ENCODE results near the gene ACO2. TPM values are rescaled to one million over a fixed set of nuclear protein-coding genes. Genes with fewer than 3 reads are reported as not detected.
"Not testable (repeated sequence)": the region's sequence is repeated elsewhere in the genome, so short reads cannot be mapped to it uniquely, and the experiment has no call there.

The ACO2 gene
- 64.4 TPM for total RNA-seq

DNA sequence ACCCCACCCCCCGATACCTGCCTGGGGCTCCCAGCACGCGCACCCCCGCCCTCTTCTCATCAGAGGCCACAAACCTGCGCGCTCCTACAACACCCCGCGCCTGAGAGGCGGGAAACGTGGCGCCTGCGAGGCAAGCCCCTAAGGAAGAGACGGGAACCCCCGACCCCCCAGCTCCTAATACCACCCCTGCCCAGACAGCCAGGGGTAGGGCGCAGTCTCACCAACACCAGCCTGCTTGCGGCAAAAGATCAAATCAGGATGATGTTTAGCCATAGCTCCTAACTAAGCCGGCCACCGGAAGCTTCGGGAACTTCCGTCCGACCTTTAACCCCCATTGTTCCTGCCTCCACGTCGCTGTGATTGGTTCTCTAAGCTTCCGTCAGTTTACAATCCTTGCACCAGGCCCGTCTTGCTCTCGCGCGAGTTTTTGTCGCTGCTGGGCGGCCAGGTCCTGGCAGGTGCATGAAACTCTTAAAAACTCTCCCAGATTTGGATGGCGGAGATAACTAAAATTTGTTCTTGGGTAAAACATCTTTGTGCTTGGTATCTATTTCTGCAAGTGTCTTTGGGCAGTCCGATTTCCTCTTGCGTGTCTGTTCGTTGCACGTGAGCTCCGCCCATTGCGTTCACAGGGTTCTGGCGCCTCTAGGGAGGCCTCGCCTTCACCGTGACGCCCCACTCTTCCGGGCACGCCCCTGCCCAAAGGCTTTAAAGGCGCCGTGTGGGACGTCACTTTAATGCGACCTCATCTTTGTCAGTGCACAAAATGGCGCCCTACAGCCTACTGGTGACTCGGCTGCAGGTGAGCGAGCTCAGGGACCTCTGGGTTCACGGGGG, at the start of gene ACO2, which contains the start of gene PHF5A:
ACO2 (plus strand) TSS at position 737 of the 837 bp plus-strand sequence; CDS start at position 767, 30 bp downstream.
PHF5A (minus strand) TSS at position 312 of the 837 bp plus-strand sequence; CDS start at position 273, 39 bp downstream.
- peak; percentile 96 for DNase-seq

DNA sequence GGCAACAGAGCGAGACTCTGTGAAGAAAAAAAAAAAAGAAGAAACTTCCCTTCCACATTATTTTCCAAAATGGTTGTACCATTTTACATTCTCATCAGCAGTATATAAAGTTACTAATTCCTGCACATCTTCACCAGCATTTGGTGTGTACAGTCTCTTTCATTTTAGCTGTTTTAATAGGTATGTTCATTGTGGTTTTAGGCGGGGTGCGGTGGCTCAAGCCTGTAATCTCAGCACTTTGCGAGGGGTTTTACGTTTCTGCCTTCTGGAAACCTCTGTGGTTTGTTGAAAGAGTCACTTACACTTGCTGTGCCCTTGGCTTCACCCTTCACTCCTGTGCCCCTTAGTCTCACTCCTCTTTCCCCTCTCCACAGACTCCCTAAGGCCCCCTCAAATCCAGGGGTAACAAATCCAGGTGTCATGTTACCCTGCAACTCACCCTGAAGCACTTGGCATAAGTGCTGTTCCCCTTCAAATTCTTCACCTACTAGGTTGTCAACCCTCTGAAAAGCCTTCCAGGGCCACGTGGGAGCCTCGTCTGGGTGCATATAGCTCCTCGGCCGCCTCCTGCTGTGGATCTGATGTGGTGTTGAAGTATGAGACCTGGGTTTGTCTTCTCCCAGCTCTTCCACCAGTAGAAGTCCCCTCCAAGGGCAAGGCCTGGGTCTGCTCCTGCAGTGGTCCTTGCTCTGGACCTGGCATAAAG, 43.1 kb upstream of the ACO2 start:
- DNase-seq: no peak

DNA sequence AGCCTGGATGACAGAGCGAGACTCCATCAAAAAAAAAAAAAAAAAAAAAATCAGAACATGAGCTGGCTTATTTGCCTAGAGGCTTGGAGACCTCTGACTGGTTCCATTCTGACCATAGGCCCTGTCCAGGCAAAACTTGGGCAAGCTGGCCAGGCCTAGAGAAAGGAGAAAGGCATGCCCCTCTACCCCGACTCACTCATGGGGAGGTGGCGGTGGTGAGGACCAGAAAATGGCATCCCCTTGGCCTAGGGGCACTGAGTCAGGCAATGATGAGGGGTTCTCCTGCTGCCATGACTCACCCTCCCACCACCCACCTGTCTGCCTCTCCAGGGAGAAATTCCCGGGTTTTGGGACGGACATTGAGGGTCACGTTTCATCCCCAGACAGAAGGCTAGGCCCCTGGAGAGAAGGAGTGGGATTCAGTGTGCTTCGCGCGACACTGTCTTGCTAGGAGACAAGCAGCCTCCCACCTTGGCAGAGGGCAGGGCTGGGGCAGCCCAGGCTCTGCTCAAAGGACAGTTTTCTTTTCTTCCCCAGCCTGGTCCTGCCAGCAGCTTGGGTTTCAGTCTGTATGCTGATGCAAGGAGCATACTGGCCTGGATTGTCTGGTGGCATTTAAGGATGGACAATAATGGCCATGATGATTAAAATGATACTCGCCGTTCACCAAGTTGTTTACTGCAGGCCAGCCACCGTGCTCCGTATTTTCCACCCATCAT, 39.5 kb upstream of the ACO2 start:
- DNase-seq: no peak

DNA sequence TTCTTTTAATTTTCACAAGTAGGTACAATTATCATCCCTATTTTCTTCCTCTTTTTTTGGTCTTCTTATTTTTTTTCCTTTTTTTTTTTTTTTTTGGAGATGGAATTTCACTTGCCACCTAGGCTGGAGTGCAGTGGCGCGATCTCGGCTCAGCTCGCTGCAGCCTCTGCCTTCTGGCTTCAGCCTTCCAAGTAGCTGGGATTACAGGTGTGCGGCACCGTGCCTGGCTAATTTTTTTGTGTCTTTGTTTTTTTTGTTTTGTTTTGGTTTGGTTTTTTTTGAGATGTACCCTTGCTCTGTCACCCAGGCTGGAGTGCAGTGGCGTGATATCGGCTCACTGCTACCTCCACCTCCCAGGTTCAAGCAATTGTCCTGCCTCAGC, 39.0 kb upstream of the ACO2 start:
- no peak for DNase-seq

DNA sequence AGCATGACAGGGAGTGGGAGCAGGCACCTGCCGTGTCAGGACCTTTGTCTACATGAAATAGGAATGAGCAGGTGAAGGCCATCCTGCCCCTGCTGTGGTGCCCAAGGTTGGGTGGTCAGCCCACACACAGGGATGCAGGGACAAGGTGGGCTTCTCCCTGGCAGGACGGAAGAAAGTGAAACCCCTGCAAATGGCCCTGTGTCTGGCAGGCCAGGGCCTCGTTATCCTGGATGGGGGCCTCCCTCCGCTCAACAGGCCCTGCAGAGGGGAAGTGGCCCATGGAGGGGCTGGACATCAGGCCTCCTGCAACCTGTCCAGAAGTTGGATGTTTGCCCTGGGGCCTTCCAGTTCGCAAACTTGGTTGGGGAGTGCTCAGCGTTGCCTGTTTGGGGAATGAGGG, 37.3 kb upstream of the ACO2 start:
- no peak for DNase-seq

DNA sequence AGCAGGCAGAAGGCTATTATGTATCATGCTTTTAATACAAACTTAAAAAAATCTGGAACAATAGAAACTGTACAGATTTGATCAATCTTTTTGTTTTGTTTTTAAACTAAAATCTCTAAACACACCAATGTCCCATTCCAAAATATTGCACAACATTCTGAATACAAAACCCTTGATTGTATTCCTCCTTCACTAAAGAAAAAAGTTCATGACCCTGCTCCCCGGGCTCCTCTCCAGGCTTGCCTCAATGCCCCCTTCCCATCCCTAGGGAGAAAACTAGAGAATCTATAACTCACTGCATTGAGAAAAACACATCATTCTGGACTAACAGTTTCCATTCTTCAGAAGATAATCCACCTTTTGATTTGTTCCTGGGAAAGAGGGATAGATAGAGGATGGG, 35.4 kb upstream of the ACO2 start:
- DNase-seq: not testable (repeated sequence)

DNA sequence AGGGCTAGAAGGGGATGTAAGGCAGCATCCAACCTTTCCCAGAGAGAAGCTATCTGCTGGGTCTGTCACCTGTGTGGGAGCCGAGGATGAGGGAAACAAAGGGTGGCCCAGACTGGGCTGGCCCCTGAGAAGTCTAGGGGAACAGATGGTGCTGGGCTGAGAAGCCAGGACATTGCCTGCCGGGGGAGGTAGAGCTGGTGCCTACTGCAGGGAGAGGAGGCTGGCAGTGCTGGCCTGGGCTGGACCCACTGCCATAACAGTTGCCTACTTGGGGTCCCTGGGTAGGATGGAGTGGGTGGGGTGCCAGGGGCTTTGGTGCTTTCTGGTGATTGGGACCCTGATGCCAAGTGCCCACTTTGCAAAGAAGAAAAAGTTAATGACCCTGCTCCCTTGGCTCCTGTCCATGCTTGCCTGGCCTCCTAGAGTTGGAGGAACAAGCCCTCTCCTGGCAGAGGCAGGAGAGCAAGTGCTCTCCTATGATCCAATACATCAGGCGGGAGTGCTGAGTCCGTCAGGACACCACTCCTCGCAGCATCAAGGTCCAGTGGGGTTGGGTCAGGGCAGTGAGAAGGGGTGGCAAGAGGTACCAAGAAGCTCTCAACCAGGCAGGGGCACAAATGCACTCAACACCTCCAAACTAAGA, 34.4 kb upstream of the ACO2 start:
- not testable (repeated sequence) for DNase-seq

DNA sequence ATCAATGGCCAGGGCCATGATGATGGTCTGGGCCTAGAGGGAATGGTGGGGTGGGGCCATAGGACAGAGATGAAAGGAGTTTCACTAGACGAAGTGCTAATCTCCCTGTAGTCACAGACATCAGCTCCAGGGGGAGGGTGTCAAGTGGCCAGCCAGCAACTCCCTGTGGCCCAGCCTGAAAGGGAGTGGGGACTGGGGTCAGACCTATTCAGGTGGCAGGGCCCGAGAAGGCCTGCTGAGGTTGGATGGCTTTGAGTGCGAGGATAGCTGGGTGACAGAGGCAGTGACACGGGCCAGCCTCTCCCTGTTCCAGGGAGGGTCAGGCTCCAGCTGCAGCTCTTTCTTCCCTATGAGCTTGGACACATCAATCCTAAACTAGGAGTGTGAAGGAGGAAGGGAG, 33.4 kb upstream of the ACO2 start:
- DNase-seq: no peak

DNA sequence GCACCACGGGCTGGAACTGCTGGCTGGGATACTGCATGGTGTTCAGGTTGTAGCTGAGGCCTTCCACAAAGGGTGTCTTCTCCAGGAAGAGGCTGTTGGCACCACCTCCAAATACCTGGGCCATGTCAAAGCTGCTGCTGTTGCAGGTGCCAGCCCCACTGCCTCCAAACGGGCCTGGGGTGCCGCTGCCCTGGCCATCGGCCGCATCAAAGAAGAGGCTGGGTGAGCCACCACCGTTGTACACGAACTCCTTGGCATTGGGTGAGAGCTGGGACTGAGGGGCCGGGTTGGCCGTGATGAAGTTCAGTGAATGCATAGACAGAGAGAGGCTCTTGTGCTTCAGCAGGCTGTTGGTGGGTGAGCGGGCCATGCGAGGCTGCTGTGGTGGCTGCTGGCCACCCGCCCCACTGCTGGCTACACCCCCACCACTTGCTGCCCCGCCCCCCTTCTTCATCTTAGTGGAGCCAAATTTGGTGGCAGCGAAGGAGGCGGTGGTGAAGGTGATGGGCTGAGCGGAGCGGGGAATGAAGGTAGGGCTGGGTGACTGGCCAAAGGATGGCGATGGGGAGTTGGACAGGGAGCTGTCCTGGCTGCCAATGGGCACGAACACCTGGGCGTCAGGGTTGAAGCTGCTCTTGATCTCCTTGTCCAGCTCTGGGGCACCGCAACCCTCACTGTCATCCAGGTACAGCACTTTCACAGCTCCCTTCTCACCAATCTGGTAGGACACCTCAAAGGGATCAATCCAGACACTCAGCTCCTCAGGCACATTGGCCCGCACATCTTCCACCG, 32.4 kb upstream of the ACO2 start:
- DNase-seq: no peak

DNA sequence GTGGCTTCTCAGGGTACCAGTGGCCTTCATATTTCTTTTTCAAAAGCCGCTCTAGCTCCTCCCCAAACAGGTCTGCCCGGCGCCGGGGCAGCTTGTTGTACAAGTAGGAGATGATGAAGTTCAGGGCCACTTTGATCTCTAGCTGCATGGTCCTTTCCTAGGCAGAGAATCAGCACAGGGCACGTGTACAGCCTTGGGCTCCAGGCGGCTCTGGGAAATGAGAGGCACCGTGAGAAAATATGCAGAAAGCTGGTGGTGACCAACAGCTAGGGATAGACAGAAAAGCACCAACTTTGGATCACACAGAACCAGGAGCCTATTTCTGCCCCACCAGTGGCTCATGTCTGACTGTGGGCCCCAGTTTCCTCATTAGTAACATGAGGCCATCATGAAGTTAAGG, 31.7 kb upstream of the ACO2 start:
- no peak for DNase-seq

DNA sequence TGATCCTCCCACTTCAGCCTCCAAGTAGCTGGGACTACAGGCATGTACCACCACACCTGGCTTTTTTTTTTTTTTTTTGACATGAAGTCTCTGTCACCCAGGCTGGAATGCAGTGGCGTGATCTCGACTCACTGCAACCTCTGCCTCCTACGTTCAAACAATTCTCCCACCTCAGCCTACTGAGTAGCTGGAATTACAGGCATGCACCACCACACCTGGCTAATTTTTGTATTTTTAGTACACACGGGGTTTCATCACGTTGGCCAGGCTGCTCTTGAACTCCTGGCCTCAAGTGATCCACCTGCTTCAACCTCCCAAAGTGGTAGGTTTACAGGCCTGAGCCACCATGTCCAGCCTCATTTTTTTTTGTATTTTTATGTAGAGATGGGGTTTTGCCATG, 28.4 kb upstream of the ACO2 start:
- DNase-seq: not testable (repeated sequence)

DNA sequence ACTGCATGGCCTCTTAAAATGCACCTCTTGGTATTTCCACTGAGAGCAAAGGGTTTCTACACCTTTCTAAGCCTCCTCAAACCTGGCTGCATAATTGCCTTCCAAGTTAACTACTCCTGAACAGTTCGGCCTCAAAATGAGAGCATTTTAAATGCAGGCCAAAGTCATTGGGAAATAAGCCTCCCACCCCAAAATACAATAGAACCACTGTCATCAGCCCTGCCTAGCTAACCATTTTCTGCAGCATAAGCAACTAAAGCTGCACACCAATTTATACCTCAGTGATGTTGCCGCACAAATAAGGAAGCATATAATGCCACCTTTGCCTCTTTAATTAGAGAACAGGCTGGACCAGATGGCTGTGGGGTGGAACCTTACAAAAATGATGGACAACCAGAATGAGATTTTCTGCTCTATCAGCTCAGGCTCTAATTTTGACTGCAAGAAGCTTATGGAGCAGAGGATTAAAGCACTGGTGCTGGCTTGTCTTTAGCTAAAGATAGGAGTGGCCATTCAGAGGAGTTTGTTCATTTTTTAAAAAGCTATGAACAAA, 26.6 kb upstream of the ACO2 start:
- no peak for DNase-seq

DNA sequence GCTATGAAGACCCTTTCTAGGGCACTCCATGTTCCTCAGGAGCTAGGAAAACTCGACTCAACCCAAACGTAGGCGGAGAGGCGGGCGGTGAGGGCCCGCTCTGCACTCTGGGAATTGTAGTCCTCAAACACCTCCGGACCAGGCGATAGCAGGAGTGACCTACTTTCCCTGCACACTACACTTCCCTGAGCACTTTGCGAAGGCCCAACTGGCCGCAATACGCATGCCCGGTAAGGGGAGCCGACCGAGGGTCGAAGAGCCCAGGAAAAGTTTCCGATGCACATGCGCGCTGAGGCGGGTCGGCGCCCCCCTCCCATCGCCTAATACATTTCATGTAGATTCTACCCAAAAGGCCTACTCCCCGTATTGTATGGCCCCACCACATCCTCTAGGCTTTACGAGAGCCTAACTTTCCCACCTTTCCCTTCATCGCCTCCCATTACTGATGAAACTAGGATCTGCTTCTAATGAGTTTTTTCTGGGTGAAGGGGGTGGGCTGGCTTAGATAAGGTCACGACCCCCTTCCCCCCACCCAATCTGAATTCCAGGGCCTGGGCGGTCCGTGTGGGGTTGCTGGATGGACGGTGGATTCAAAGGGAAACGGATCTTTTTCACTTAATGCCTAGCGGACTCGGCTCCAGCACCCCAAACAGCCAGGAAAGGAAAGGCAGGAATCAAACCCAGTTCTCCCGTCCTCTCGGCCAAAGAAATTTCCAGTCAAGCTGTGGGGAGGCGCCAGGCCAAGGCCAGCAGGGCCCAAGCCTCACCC, 24.4 kb upstream of the ACO2 start:
- peak; percentile 84 for DNase-seq

DNA sequence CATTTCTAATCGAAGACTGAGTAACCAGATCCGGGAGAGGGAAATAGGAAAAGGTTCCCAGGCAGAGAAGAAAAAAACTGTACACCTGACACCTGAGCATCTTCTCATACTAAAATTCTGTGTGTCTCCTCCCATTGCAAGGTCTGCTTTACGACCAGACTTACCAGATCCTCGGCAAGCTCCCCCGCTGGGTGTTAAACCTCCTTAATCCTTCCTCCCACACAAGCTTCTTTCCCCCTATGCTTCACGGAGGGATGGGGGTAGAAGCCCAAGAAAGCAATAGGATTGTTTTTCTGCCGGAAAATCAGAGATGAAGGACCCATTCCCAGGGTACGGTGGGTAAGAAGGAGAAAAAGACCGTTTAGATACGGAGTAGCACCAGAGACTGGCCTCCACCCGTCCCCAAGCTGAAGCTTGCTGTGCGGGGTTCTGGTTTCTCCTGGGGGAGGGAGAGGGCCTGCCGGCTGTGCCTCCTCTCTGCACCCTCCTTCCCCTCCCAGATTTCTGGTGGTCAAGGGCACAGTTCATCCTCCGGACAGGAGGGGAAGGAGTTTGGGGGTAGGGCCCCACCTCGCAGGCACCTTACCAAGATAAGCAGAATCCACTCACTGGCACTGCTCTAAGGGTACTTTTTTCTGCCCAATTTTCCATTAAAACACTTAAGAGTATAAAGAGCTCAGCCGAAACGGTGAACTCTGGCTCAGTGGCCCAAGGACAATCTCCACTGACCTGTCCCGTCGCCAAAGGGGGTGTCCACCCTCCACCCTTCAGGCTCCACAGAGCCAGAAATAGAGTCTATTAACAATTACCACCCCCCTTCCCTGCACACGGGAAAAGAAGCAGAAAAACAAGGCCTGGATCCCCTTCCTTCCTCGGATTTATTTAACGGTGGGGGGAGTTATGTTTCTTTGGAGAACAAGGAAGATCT, 23.5 kb upstream of the ACO2 start:
- DNase-seq: no peak

DNA sequence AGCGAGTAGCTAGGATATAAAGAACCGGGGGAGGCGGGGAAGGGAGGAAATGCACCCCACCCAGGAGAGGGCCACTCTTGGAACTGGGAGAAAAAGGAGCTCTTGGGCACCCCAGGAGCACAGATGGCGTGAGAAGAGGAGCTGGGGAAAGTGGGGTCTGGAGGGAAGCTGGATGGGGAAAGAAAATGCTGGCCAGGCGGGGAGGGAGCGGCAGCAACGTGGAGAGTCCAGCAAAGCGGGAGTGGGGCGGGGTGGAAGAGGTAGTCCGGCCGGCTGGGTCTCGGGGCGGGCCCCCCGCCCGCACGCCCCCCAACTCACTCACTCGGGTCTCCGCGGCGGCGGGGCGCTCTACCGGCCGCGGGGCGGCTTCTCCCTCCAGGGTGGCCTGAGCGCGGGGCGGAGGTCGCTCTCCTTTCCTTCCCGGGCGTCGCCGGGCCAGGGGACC, 22.8 kb upstream of the ACO2 start:
- DNase-seq: no peak

DNA sequence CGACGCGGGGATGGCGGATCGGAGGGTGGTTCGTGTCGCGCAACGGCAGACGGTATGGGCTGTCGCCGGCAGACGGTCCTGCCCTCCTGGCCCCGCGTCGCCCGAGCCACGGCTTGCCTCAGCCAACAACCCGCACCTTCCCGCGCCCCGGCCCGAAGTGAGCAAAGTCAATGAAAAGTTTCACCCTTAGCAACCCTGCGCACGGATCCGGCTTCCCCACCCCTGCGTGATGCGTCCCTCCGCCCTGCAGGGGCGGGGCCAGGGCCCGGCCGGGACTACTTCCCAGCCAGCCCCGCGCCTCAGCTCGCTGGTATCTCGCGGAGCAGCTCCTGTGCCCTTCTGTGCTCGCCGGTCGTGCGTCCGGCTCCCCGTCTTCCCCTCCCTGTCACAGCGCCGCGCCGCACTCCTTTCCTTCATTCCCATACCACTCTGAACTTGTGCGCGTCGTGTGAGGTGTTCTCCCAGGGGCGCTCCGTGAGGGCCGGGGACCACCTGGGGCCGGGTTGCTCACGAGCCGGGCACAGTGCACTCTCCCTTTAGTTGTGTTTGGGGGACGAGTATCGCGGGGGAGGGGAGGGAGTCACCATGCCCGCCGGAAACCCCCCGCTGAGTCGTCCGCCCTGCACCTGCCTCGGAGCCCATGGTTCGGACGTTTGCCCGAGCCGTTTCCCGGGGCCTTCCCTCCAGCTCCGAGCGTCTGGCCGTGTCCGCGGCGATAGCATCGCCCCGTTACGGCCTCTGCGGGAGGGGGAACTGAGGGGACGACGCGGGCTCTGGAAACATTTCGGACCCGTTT, 22.1 kb upstream of the ACO2 start, which contains the start of gene TOB2:
TOB2 (minus strand) TSS at position 163 of the 796 bp plus-strand sequence. CDS start 9,456 bp downstream, outside the sequence.
- peak; percentile 92 for DNase-seq

DNA sequence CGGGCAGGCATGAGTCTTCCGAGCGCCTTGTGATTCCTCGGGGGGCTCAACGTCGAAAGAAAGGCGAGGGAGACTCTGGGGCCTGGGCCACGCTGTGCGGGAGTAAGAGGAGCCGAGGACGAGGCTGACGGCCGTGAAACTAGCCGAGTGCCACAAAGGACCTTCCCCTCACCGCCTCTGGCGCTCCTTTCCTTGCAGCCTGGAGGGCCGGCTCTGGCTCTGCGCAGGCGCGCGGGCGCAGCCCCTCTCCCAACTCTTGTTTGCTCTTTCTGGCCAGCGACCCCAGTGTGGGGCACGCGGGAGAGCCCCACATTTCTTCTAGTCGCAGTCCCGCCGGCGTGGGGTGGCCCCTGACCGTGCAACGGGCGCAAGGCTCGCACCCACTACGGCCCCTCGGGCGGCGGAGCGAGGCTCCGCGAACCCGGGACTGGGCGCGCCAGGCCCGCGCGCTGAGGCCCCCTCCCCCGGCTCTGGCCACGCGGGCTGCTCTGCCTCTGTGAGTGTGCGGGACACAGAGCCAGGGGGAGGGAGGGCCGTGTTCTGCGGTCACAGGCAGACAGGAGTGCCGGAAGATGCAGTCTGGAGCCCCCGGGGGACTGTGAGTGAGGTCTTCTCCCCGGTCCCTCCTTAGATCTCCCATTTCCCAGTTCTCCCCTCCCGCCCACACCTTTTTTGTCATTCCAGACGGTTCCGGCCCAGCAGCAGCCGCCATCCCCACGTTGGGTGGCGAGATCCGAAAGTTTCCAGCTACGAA, 21.3 kb upstream of the ACO2 start:
- DNase-seq: peak; percentile 77

Data from occipital lobe (tissue), 2 donors.